ENCODE data around the gene VCY. TPM values are rescaled to one million over a fixed set of nuclear protein-coding genes. Genes with fewer than 3 reads are reported as not detected.

VCY gene
- not detected in 2 replicates for total RNA-seq

GRCh38 chrY:13986373-13986772 lies at the start of gene VCY:
TSS of gene VCY (minus strand) at chrY:13986473. CDS start at chrY:13986440, 33 bp downstream.

Other genes with a start within 250 kb of the VCY start
- not detected in 2 replicates for gene VCY1B, start 69.8 kb upstream of the VCY start, total RNA-seq